HG03280 (cell line): ENCODE data around the gene TSEN2.

ENCODE experiments used
- ATAC-seq: cut with Tn5 transposase; IDR thresholded peaks from one replicate; pipeline ENCODE4 v1.9.1; 2021; ENCODE audit warnings: mild to moderate bottlenecking, moderate library complexity; ENCODE audit not compliant: unreplicated experiment

TSEN2 gene

DNA sequence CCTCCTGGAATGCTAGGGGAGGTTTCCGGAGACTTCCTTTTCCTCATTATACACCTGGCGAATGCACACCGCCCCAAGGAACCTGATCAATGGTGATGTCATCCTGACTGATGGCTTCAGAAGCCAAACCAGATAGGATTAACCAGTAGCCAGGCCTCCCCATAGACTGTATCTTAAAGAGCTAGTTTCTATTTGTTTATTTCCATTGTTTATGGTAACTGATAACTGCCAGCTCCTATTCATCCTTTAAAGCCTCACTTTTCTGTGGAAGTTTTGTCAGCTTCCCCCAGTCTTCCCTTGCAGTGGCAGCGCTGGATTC lies 61.2 kb downstream of the TSEN2 start, which contains the start of gene MKRN2OS:
Gene MKRN2OS (minus strand): TSS at position 27 of the 319 bp plus-strand sequence. CDS start 35 bp downstream, outside the sequence.
- no peak for ATAC-seq

DNA sequence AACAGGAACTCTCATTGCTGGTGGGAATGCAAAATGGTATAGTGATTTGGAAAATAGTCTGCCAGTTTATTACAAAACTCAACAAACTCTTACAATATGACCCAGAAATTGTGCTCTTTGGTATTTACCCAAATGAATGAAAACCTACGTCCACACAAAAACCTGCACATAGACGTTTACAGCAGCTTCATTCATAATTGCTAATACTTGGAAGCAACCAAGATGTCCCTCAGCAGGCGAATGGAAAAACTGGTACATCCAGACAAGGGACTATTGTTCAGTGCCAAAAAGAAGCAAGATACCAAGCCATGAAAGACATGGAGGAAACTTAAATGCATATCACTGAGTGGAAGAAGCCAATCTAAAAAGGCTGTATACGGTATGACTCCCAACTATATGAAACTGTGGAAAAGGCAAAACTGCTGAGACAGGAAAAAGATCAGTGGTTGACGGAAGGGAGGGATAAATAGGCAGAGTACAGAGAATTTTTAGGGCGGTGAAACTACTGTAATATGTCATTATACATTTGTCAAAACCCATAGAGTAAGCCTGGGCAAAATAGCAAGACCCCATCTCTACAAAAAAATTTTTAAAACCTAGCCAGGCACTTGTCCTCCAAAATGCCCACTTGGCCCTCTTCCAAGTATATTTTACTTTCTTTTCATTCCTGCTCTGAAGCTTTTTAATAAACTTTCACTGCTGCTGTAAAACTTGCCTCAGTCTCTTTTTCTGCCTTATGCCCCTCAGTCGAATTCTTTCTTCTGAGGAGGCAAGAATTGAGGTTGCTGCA lies 65.9 kb downstream of the TSEN2 start:
- ATAC-seq: no peak

DNA sequence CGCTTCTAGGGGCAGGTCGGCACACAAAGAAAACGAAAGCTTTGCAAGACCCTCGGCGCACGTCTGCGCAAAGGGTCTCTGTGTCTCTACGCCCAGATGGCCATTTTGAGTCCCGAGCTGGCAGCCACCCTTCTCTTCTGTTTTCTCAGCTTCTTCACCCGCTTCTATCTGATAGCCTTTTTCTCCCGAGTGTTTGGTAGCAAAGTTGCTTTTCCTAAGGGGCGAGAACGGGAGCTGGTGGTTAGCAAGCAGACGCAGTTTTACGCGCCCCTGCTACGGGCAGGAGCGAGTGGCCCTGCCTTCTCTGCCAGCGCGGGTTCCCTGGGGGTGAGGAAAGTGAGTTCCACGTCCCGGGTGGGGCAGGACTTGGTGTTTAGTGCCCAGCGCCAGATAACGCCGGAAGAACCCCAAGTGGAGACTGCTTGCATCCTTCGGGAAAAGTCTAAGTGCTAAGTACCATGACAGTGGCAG lies 69.7 kb downstream of the TSEN2 start:
- ATAC-seq: no peak

DNA sequence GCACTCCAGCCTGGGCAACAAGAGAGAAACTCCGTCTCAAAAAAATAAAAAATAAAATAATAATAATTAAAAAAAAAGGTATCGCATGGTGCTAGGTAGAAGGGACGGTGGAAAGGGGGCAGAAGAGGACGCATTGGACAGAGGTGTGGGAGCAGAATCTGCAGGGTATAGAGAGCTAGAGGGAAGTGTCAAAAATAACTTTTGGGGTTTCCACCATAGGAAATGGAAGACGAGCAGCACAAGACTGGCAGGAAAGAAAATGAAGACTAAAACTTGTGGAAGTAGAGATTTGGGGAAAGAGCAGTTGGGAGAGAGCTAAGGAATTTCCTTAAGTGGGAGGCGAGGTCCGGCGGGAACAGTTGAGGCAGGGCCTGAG lies 72.0 kb downstream of the TSEN2 start:
- ATAC-seq: no peak

DNA sequence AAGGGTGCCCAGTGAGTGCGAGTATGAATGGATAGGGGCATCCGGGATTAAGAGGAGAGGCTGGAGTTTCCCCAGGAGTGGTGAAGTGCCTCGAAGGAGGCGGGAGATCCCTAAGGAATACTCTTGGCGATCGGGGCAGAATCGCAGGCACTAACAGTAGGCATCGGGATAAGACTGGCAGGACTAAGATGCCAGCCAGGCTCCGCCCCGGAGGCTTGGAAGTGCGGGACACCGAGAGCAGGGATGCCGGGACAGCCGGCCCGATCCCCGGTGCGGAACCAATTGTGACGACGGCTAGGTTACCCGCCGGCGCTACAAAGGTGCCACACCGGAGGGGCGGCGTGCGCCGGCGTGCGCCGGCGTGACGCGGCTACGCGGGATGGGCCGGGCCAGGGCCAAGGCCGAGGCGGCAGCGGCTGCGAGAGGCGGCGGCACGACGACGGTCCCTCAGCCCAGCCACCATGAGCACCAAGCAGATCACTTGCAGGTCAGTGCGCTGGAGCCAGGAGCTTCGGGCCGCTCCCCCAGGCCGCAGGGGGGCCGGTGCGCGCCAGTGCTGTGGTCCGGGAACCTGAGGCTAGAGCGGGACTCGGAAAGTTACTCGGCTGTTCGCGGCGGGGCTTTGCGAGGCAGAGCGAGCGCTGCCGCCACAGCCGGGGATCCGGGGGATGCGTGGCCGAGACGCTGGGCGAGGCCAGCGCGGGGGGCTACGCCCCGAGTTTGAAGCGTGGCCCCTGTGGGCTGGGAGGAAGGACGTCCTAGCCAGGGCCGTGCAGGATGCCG lies 72.6 kb downstream of the TSEN2 start, which contains the start of gene MKRN2:
Gene MKRN2 (plus strand): TSS at position 398 of the 783 bp plus-strand sequence. CDS start 64 bp downstream, at position 462.
- ATAC-seq: peak; percentile 86

DNA sequence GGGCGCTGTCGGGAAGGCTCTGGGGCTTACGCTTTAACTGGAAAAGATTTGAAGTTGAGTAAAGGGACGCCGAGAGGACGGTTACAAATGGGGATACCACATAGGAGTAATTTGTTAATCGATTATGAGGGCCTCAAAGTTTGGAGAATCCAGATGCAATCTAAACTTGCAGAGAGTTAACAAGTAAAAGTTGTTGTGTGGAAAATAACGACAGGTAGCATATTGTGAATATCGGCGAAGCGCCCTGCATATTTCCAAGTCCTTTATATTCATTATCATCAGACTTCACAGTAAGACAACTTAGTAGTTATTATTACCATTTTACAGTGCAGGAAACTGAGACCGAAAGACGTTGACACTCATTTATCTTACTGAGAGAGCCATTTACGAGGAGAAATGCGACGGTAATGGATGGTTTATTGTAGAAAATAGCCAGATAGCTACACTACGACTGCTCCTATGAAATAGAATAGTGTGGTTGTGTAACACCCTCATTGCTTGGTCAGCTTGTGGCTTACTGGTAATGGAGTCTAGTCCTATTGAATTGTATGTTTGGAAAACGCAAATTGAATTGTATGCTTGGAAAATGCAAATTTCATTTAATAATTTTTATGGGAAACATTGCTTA lies 73.3 kb downstream of the TSEN2 start:
- no peak for ATAC-seq

DNA sequence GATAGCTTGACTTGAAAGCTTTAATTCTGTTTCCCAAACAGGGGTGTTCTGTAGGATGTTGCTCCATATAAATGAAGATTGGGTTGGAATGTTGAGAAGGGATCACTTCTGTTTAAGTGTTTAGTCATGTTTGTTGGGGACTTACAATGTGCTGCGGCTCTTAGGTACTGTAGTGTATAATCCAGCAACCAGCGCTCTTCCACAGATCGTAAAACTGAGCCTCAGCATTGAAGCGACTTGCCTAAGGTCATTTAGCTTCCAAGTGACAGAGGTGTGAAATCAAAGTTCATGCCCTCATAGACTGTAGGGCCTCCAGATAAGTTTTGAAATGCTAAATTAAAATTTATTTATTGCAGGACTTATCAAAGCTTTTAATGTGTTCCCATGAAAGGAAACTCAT lies 74.4 kb downstream of the TSEN2 start:
- no peak for ATAC-seq

DNA sequence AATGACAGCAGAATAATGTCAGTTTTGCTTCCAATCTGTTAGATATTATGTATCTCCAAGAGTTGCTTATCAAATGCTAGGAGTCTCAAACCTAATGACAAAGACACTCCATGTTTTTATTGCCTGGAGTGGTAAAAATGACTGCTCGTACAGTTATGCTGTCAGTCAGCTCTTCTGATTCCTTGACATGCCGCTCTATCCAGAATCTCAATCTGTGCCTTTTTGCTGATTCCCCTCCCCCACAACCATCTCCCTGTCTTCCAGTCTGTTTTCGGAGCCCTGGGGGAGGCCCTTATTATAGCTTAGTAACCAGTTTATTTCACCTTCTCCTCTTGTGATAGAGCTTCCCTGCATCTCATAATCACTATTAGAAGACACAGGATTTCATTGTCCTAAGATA lies 75.2 kb downstream of the TSEN2 start:
- no peak for ATAC-seq

DNA sequence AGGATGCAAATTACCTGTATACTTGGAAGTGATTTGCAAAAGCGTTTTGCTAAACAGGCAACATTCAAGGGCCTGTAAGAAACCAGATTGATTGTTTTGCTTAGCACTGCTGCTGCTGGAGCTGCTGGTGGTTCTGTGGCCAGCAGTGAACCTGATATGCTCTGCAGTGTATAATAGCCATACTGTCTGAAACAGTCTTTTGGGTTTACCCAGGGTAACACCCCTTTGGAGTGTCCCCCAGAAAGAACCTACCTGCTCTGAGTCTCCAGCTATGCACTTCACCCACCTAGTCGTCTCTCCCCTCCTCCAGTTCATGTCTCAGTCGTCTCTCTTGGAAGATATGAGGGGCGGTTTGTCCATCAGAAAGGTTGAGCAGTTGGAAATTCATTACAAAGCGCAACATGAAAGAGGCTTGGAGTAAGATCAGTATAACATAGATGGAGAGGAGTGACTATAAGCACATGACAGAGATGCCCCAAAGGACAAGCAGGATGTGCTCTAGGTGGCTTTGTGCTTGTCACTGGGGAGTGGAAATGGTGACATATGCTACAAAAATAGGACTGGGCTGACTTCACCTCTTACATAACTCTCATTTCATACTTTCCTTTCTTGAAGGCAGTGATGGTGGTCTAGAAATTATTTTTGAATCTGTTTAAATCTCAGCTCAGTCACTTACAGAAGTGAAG lies 76.4 kb downstream of the TSEN2 start:
- ATAC-seq: no peak

DNA sequence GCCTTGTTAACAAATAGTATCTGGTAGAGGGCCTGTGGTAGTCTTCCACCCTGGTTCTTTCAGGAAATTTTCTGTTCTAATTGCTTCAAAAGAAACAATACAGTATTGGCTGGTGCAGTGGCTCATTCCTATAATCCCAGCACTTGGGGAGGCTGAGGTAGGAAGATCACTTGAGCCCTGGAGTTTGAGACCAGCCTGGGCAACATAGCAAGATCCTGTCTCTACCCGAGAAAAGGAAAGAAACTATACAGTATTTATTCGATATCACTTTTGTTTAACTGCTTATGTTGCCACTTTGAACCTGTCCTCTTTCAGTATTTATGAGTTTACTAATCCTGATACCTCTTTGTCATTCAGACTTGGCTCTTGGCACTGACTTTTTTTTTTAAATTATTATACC lies 77.1 kb downstream of the TSEN2 start:
- no peak for ATAC-seq

DNA sequence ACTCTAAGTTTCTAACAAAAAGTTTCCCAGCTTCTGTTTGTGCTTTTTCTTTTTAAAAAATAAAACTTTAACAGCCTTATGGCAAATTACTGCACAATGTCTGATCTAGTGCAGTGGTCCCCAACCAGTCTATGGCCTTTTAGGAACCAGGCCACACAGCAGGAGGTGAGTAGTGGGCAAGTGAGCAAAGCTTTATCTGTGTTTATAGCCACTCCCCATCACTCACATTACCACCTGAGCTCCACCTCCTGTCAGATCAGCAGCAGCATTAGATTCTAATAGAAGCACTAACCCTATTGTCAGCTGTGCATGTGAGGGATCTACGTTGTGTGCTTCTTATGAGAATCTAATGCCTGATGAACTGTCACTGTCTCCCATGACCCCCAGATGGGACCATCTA lies 78.2 kb downstream of the TSEN2 start:
- no peak for ATAC-seq

DNA sequence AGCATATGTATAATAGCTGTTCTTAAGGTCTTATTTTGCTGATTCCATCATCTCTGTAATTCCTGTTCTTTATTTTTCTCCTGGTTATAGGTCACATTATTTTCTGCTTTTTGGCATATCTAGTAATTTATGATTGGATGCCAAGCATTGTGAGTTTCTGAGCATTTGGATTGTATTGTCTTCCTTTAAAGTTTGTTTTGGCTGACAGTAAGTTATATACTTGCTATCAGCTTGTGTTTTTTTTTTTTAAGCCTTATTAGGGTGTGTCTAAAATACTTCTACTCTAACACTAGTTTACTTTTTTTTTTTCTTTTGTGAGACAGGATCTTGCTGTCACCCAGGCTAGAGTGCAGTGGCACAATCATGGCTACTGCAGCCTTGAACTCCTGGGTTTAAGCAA lies 82.7 kb downstream of the TSEN2 start:
- ATAC-seq: no peak

DNA sequence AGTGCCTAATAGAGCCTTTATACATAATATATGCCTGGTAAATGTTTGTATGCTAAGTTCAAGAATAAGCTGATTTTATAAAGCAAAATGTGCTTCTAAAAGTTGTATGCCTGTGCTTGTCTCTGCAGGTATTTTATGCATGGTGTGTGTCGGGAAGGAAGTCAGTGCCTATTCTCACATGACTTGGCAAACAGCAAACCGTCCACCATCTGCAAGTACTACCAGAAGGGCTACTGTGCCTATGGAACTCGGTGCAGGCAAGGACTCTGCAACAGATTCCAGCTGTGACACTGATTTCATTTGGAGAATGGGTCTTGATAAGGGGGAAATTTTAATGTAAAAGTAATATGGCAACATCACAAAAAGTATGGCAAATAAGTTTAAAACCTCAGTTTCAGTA lies 84.5 kb downstream of the TSEN2 start:
- no peak for ATAC-seq

DNA sequence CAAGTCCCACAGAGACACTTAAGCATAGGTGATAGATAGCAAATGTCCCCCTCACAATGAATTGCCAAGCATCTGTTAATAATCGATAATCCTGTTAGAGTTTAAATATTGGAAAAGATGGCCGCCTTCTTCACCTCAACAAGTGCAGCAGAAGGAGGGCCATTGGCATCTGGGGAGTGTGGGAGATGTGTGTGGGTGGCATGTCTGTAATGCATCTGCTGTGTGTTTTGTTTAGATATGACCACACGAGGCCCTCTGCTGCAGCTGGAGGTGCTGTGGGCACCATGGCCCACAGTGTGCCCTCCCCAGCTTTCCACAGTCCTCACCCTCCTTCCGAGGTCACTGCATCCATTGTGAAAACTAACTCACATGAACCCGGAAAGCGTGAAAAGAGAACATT lies 85.6 kb downstream of the TSEN2 start:
- no peak for ATAC-seq

DNA sequence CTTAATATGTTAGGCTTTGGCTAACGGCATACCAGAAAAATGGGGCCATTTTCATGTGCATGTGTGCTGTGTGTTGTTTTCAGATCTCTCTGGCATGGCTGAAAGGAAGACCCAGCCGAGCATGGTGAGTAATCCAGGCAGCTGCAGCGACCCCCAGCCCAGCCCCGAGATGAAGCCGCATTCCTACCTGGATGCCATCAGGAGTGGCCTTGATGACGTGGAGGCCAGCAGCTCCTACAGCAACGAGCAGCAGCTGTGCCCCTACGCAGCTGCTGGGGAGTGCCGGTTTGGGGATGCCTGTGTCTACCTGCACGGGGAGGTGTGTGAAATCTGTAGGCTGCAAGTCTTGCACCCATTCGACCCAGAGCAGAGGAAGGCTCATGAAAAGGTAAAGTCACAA lies 87.7 kb downstream of the TSEN2 start:
- no peak for ATAC-seq

DNA sequence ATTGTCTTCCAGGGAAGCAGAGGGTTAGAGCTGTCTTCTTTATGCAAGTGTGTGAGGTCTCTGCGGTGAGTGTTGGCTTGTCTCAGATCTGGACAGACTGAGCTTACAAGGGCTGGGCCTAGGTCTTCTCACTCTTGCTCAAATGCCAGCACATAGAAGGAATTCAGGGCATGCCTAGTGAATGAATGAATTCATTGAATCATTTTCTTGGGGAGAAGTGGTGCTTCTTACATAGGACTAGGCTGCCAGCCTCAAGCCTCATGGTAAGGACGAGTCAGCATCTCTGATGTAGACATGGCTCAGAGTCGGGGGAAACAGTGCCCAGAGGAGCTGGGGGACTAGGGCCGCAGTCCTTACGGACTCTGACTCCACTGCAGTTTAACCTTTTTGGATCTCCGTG lies 89.9 kb downstream of the TSEN2 start:
- ATAC-seq: no peak

DNA sequence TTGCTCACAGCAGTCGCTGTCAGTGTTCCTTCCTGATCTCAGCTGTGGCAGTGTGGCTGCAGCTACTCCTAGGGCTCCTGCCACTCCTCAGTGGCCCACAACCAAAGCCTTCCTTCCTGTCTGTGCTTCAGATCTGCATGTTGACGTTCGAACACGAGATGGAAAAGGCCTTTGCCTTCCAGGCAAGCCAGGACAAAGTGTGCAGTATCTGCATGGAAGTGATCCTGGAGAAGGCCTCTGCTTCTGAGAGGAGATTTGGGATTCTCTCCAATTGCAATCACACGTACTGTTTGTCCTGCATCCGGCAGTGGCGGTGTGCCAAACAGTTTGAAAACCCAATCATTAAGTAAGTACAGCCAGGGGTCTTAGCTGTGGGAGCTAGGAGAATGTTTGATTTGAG lies 90.4 kb downstream of the TSEN2 start:
- no peak for ATAC-seq

DNA sequence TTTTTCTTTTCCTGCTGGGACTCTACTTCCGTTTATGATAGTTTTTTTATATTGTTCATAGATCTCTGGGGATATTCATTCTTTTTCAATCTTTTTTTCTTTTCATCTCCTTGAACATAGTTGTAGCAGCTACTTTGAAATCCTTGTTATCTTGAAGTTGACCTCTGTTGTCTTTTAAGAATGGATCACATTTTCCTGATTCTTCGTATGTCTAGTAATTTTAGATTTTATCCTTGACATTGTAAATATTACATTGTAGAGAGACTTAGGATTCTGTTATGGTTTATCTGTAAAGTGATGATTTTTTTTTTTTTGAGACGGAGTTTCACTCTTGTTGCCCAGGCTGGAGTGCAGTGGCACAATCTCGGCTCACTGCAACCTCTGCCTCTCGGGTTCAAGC lies 93.1 kb downstream of the TSEN2 start:
- no peak for ATAC-seq

DNA sequence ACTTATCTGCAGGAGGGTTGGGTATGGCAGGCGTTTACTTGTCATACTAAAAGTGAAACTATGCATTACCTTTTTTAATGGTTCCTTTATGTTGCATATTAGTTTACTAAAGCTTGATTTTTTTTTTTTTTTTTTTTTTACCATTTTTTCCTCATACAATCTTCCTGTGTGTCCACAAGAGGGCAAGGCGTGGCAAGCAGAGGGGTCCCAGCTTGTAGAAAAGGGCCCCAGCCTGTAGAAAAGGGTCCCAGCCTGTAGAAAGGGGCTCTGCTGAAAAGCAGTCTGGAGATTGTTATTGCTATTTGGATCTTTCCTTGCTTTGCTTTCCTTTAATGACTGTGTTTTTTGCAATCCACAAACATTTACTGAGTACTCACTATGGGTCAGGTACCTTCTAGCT lies 94.5 kb downstream of the TSEN2 start:
- no peak for ATAC-seq

DNA sequence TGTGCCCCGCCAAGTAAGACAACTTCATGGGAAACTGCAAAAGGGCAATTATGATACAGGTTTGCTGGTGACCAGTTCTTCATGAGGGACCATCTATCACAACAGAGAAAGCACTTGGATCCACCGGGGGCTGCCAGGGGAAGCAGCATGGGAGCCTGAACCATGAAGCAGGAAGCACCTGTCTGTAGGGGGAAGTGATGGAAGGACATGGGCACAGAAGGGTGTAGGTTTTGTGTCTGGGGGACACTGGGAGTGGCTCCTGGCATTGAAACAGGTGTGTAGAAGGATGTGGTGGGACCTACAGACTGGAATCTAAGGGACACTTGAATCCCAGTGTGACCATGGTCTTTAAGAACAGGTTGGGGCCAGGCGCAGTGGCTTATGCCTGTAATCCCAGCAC lies 95.2 kb downstream of the TSEN2 start:
- ATAC-seq: no peak

DNA sequence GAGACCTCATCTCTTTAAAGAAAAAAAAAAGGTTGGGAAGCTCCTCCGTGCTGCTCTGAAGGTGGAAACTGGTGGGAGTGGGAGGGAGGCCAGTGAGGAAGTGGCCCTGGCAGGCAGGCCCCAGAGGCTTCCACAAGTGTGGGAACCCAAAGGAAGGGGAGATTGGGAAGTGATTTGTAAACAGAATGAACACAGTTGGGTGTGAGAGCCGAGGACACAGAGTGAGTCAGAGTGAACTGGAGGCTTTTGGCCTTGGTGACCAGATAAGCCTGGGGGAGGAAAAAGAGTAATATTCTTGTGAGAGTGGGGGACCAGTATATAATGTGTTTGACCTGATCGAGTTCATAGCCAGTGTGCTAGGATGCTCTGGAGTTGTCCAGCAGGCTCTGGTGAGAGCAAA lies 95.6 kb downstream of the TSEN2 start:
- no peak for ATAC-seq
